NT2/D1 (cell line): ENCODE results near the gene NRGN.

Experiments
- YY1 ChIP-seq: IDR thresholded peaks from 2 replicates; pipeline ENCODE4 v1.6.1; 2011; ENCODE audit not compliant: insufficient read length, insufficient read depth
- ZNF274 ChIP-seq: IDR thresholded peaks from 2 replicates; pipeline ENCODE4 v1.6.1; 2011; ENCODE audit warnings: mild to moderate bottlenecking, low read depth, low read length

DNA sequence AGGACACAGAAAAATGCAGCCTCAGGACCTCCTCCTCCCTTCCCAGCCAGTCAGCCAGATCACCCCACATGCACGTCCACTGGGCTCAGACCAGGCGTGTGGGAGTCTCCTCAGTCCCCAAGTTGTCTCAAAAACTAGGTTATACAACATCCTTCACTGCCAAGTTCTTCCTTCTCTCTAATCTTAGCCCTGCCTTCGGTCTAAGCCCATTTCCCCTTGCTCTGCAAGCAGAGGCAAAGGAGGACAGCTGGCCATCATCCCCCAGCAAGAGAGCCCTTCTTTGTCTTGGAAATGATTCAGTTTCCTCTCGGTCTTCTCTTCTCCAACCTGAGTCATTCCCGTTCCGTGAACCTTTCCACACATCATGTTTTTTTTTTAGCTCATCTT lies 14.0 kb upstream of the NRGN start:
- no peak for TF ChIP-seq ZNF274
- no peak for TF ChIP-seq YY1
